GM12878 (cell line): ENCODE results near the gene PLA2G4A. TPM values are rescaled to one million over a fixed set of nuclear protein-coding genes. Genes with fewer than 3 reads are reported as not detected.

Experiments
- ATAC-seq: fragments of 200-7000 bp; cut with Tn5 transposase; 3 replicates; pipeline ENCODE4 v1.9.1; 2020; ENCODE audit warnings: mild to moderate bottlenecking, moderate library complexity
- BruUV-seq: library from RNA; stranded (reverse); fragments of 400-500 nt; replicated peaks from 2 replicates; lab custom pipeline; 2021; lab: Mats Ljungman, UMichigan
- CTCF ChIA-PET: fragments of 300-600 bp; sonication (Branson Sonifier 250); formaldehyde crosslinking; extraction: SDS; loops from one replicate; lab custom pipeline; 2021; ENCODE audit warnings: inconsistent platforms; lab: Yijun Ruan, JAX
- POLR2A ChIA-PET: fragments of 350-600 bp; formaldehyde crosslinking; extraction: SDS; loops from one replicate; lab custom pipeline; 2021; ENCODE audit warnings: inconsistent platforms; lab: Charles Lee
- RAD21 ChIA-PET: fragments of 300-600 bp; sonication (Branson Sonifier 250); formaldehyde crosslinking; loops from one replicate; lab custom pipeline; 2023; ENCODE audit warnings: antibody characterized with exemption; ENCODE audit not compliant: unreplicated experiment; lab: Charles Lee
- SMC1A ChIA-PET: fragments of 300-600 bp; sonication (Branson Sonifier 250); formaldehyde crosslinking; loops from one replicate; lab custom pipeline; 2023; ENCODE audit not compliant: unreplicated experiment, uncharacterized antibody; lab: Charles Lee
- DNase-seq: peaks from one replicate; pipeline ENCODE4 v3.0.0-alpha.2; 2011; ENCODE audit warnings: low read depth, low spot score
- FAIRE-seq: peaks from 3 replicates; lab custom pipeline; 2011; peaks lifted over from hg19 to GRCh38; lab: Jason Lieb, UNC
- H2AFZ ChIP-seq: 2 replicates; pipeline ENCODE4 v1.6.0; 2011; ENCODE audit warnings: low read depth, low read length, control low read depth; ENCODE audit not compliant: control insufficient read depth
- H3K27ac ChIP-seq: 2 replicates; pipeline ENCODE4 v1.5.1; 2011; ENCODE audit warnings: control low read depth; ENCODE audit not compliant: control insufficient read depth, insufficient read depth
- H3K27me3 ChIP-seq, 2 experiments: replicated peaks in 1 of 2; 2 replicates each; pipeline versions ENCODE4 v1.6.0 to v1.6.1; 2011; ENCODE audit warnings: low read length in 1 of 2; ENCODE audit not compliant: control insufficient read depth in 2 of 2, insufficient read depth in 2 of 2
- H3K36me3 ChIP-seq, 2 experiments: 2 replicates each; pipeline ENCODE4 v1.5.1; 2011; ENCODE audit warnings: low read length in 1 of 2; ENCODE audit not compliant: control insufficient read depth in 2 of 2, insufficient read depth in 2 of 2
- H3K4me1 ChIP-seq: 2 replicates; pipeline ENCODE4 v1.6.1; 2011; ENCODE audit warnings: mild to moderate bottlenecking, low read length, moderate library complexity, mixed read lengths; ENCODE audit not compliant: control insufficient read depth, insufficient read depth
- H3K4me2 ChIP-seq: 2 replicates; pipeline ENCODE4 v1.6.0; 2011; ENCODE audit warnings: control low read depth; ENCODE audit not compliant: control insufficient read depth, insufficient read depth
- H3K4me3 ChIP-seq: fragments of 200-600 bp; sonication (generic); 2 replicates; pipeline ENCODE4 v1.5.1; 2016
- H3K79me2 ChIP-seq: 2 replicates; pipeline ENCODE4 v1.6.0; 2011; ENCODE audit warnings: low read length; ENCODE audit not compliant: control insufficient read depth, insufficient read depth
- H3K9ac ChIP-seq: 2 replicates; pipeline ENCODE4 v1.8.0; 2011; ENCODE audit warnings: low read length, control low read depth, mixed read lengths; ENCODE audit not compliant: control insufficient read depth, insufficient read depth
- H3K9me3 ChIP-seq: replicated peaks from 3 replicates; pipeline ENCODE4 v1.5.1; 2011; ENCODE audit warnings: mild to moderate bottlenecking, low read length; ENCODE audit not compliant: control insufficient read depth, insufficient read depth
- H4K20me1 ChIP-seq: 2 replicates; pipeline ENCODE4 v1.6.0; 2011; ENCODE audit not compliant: control insufficient read depth, insufficient read depth
- ATF7 ChIP-seq: fragments of 450-650 bp; IDR thresholded peaks from 2 replicates; pipeline ENCODE4 v1.6.1; 2016; ENCODE audit warnings: low read depth, mild to moderate bottlenecking
- CBFB ChIP-seq: IDR thresholded peaks from 2 replicates; pipeline ENCODE4 v1.6.1; 2016; ENCODE audit warnings: antibody characterized with exemption, low read depth
- CHD2 ChIP-seq: IDR thresholded peaks from 2 replicates; pipeline ENCODE4 v1.6.1; 2011; ENCODE audit warnings: low read depth, low read length, improper control_type of control experiment, borderline replicate concordance
- IKZF1 ChIP-seq: fragments of 450-650 bp; conservative IDR thresholded peaks from 2 replicates; pipeline ENCODE4 v1.6.1; 2017; ENCODE audit warnings: antibody characterized with exemption, mild to moderate bottlenecking
- JUNB ChIP-seq: IDR thresholded peaks from 2 replicates; pipeline ENCODE4 v1.6.1; 2016; ENCODE audit warnings: antibody characterized with exemption, mild to moderate bottlenecking
- JUND ChIP-seq: IDR thresholded peaks from 2 replicates; pipeline ENCODE4 v1.6.1; 2012; ENCODE audit warnings: low read depth, mild to moderate bottlenecking, low read length, improper control_type of control experiment, moderate library complexity
- MTA3 ChIP-seq: IDR thresholded peaks from 2 replicates; pipeline ENCODE4 v1.6.1; 2012; ENCODE audit warnings: low read length, inconsistent platforms, borderline replicate concordance
- MYC ChIP-seq: IDR thresholded peaks from 2 replicates; pipeline ENCODE4 v1.6.1; 2011; ENCODE audit warnings: mild to moderate bottlenecking, low read length, moderate library complexity, inconsistent platforms; ENCODE audit not compliant: insufficient read depth, insufficient replicate concordance, insufficient read length, severe bottlenecking
- RCOR1 ChIP-seq: conservative IDR thresholded peaks from 2 replicates; pipeline ENCODE4 v1.6.1; 2012; ENCODE audit warnings: low read depth, low read length, improper control_type of control experiment
- ZNF207 ChIP-seq: fragments of 450-650 bp; IDR thresholded peaks from 2 replicates; pipeline ENCODE4 v1.6.1; 2014; ENCODE audit warnings: antibody characterized with exemption, mild to moderate bottlenecking, borderline replicate concordance
- WGBS: methylation state at CpG from one replicate; pipeline ENCODE4 v1.1.6; 2016; ENCODE audit warnings: low lambda C conversion rate; ENCODE audit not compliant: insufficient replicate concordance, insufficient coverage; ENCODE audit errors: missing lambda C conversion rate; 5-methylcytosine and 5-hydroxymethylcytosine counted together
- in situ Hi-C: fragments of 300-500 bp; cut with MboI; formaldehyde crosslinking; loops from 9 replicates; pipeline ENCODE4 v1.14.3; 2018; ENCODE audit warnings: mixed read lengths
- intact Hi-C: fragments of 100-400 bp; cut with micrococcal nuclease; formaldehyde crosslinking; loops from one replicate; pipeline ENCODE4 v1.14.2; 2022; ENCODE audit not compliant: unreplicated experiment
- polyA plus RNA-seq, 11 experiments: library from polyadenylated mRNA; depleted of rRNA in 4 of 11; unstranded in 6 of 11; stranded (reverse) in 5 of 11; fragments of >200 nt; fragmentation: Nextera tagmentation in 4 of 11; fragmentation: Illumina TruSeq in 1 of 11; extraction: Ambion mirVana in 4 of 11; extraction: Trizol in 1 of 11; gene quantifications; 1 replicate in 1 of 11; 2 replicates in 10 of 11; pipeline versions ENCODE4 v1.2.1 to v1.2.3, GENCODE V29; 2011 to 2016; ENCODE audit warnings: inconsistent platforms in 2 of 11, missing spikeins in 2 of 11, low read depth in 1 of 11
- total RNA-seq, 4 experiments: library from RNA; depleted of rRNA in 3 of 4; stranded (reverse); fragments of >200 nt in 3 of 4; fragmentation: Illumina TruSeq in 1 of 4; extraction: Trizol in 1 of 4; gene quantifications; 2 replicates each; pipeline versions ENCODE4 v1.2.1 to v1.2.3, GENCODE V29; 2013 to 2021
- TF ChIP-seq, protein P1 (sequence below): IDR thresholded peaks from 2 replicates; pipeline ENCODE4 v1.6.1; 2012; ENCODE audit warnings: mild to moderate bottlenecking, low read depth, low read length
- TF ChIP-seq, protein P2 (sequence below): IDR thresholded peaks from 2 replicates; pipeline ENCODE4 v1.6.1; 2011; ENCODE audit warnings: borderline replicate concordance, low read depth, mild to moderate bottlenecking, moderate library complexity, low read length; ENCODE audit not compliant: insufficient read depth, poor library complexity, severe bottlenecking

Gene PLA2G4A
- total and polyA plus RNA-seq, 10 of the 15 experiments (the other 5 are each of a cell fraction or from before 2014, with no cell fraction given), result 0.70 to 3.3 (median 1.5) TPM; not detected in 1

- TF ChIP-seq, protein P1, sequence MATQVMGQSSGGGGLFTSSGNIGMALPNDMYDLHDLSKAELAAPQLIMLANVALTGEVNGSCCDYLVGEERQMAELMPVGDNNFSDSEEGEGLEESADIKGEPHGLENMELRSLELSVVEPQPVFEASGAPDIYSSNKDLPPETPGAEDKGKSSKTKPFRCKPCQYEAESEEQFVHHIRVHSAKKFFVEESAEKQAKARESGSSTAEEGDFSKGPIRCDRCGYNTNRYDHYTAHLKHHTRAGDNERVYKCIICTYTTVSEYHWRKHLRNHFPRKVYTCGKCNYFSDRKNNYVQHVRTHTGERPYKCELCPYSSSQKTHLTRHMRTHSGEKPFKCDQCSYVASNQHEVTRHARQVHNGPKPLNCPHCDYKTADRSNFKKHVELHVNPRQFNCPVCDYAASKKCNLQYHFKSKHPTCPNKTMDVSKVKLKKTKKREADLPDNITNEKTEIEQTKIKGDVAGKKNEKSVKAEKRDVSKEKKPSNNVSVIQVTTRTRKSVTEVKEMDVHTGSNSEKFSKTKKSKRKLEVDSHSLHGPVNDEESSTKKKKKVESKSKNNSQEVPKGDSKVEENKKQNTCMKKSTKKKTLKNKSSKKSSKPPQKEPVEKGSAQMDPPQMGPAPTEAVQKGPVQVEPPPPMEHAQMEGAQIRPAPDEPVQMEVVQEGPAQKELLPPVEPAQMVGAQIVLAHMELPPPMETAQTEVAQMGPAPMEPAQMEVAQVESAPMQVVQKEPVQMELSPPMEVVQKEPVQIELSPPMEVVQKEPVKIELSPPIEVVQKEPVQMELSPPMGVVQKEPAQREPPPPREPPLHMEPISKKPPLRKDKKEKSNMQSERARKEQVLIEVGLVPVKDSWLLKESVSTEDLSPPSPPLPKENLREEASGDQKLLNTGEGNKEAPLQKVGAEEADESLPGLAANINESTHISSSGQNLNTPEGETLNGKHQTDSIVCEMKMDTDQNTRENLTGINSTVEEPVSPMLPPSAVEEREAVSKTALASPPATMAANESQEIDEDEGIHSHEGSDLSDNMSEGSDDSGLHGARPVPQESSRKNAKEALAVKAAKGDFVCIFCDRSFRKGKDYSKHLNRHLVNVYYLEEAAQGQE, result no peak
Observed at GRCh38 chr1:186841599-186841998, 12.8 kb downstream of the PLA2G4A start (continued).

GRCh38 chr1:186842547-186842946 is 13.8 kb downstream of the PLA2G4A start:
- intact Hi-C loops (loop anchor here (10.0 kb wide), 1 partner anchor 118 kb away; no protein-coding TSS in a partner anchor), in situ Hi-C loops (no loop called here)
- DNase-seq (no peak), FAIRE-seq (no peak), ATAC-seq (no peak)
- H3K4me3 ChIP-seq, result no peak overlapping the region
- ChIA-PET POLR2A (no interaction called here), RAD21 (no interaction called here), SMC1A (no interaction called here), CTCF (no interaction called here)
- no peaks in the 10 kb centered on the region for H4K20me1 ChIP-seq
- no peak overlapping the region for H3K9ac ChIP-seq
- WGBS, result 51% methylated on average over 4 of the region's 4 CpGs
- peaks cover 3% of the 10 kb centered on the region; the same call in 1 of the 2 replicates for H3K4me1 ChIP-seq
- no peak overlapping the region for H2AFZ ChIP-seq
- H3K36me3 ChIP-seq, result no peaks in the 10 kb centered on the region; a peak in 1 of 4 replicates
- no peaks in the 10 kb centered on the region for H3K79me2 ChIP-seq
- no peaks in the 10 kb centered on the region for H3K27me3 ChIP-seq
- TF ChIP-seq JUND (no peak), JUNB (no peak), CHD2 (no peak), RCOR1 (no peak), MYC (no peak), MTA3 (no peak), IKZF1 (no peak), ZNF207 (no peak), ATF7 (no peak), CBFB (no peak)
- TF ChIP-seq, protein P2, sequence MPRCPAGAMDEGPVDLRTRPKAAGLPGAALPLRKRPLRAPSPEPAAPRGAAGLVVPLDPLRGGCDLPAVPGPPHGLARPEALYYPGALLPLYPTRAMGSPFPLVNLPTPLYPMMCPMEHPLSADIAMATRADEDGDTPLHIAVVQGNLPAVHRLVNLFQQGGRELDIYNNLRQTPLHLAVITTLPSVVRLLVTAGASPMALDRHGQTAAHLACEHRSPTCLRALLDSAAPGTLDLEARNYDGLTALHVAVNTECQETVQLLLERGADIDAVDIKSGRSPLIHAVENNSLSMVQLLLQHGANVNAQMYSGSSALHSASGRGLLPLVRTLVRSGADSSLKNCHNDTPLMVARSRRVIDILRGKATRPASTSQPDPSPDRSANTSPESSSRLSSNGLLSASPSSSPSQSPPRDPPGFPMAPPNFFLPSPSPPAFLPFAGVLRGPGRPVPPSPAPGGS, result no peak
- BruUV-seq, result no TSS peak
- no peak overlapping the region for H3K4me2 ChIP-seq
- no peaks in the 10 kb centered on the region for H3K9me3 ChIP-seq
- H3K27ac ChIP-seq, result no peak overlapping the region
